SK-N-SH (cell line): ENCODE results near the gene DOP1B. TPM values are rescaled to one million over a fixed set of nuclear protein-coding genes. Genes with fewer than 3 reads are reported as not detected.

Source experiments
- CTCF ChIA-PET: fragments of 300-600, 350-600 bp; formaldehyde crosslinking; extraction: SDS; loops from one replicate; lab custom pipeline; 2021; lab: Yijun Ruan, JAX
- POLR2A ChIA-PET: fragments of 350-600 bp; sonication (Branson Sonifier 250); formaldehyde crosslinking; extraction: SDS; loops from one replicate; lab custom pipeline; 2020; ENCODE audit warnings: antibody characterized with exemption, inconsistent platforms; lab: Yijun Ruan, JAX
- DNase-seq: peaks from one replicate; pipeline ENCODE4 v3.0.0; 2012
- H2AFZ ChIP-seq: fragments of 200-600 bp; sonication (generic); 2 replicates; pipeline ENCODE4 v1.8.1; 2016; ENCODE audit warnings: antibody characterized with exemption, mild to moderate bottlenecking, low read depth
- H3F3A ChIP-seq: fragments of 200-600 bp; sonication (generic); replicated peaks from 2 replicates; pipeline ENCODE3; 2016; ENCODE audit warnings: antibody characterized with exemption, mild to moderate bottlenecking; ENCODE audit not compliant: insufficient read depth
- H3K27ac ChIP-seq, 2 experiments: fragments of 200-500 bp in 1 of 2; fragments of 200-600 bp in 1 of 2; sonication (Bioruptor generic) in 1 of 2; sonication (generic), shearing (Covaris generic) in 1 of 2; 2 replicates each; pipeline versions ENCODE4 v1.5.1 to v1.6.1; 2014 to 2016; ENCODE audit warnings: low read depth in 2 of 2, inconsistent platforms in 1 of 2, low read length in 1 of 2, mild to moderate bottlenecking in 1 of 2, mixed read lengths in 1 of 2
- H3K27me3 ChIP-seq: fragments of 200-600 bp; sonication (generic), shearing (Covaris generic); 2 replicates; pipeline ENCODE4 v1.6.1; 2016; ENCODE audit warnings: mixed run types; ENCODE audit not compliant: insufficient read depth
- H3K36me3 ChIP-seq, 2 experiments: fragments of 200-500 bp in 1 of 2; fragments of 200-600 bp in 1 of 2; sonication (Bioruptor generic) in 1 of 2; sonication (generic) in 1 of 2; replicated peaks in 1 of 2; 2 replicates each; pipeline versions ENCODE3 to v1.5.1; 2014 to 2016; ENCODE audit warnings: low read length in 1 of 2, mild to moderate bottlenecking in 1 of 2; ENCODE audit not compliant: insufficient read depth in 2 of 2, control insufficient read depth in 1 of 2
- H3K4me1 ChIP-seq, 2 experiments: fragments of 200-500 bp in 1 of 2; fragments of 200-600 bp in 1 of 2; sonication (Bioruptor generic) in 1 of 2; sonication (generic), shearing (Covaris generic) in 1 of 2; 2 replicates each; pipeline versions ENCODE4 v1.5.1 to v1.6.1; 2014 to 2016; ENCODE audit warnings: low read depth in 1 of 2, low read length in 1 of 2, mixed run types in 1 of 2; ENCODE audit not compliant: insufficient read depth in 2 of 2, control insufficient read depth in 1 of 2
- H3K4me2 ChIP-seq: fragments of 200-600 bp; sonication (generic), shearing (Covaris generic); 2 replicates; pipeline ENCODE4 v1.6.1; 2017; ENCODE audit warnings: mixed run types
- H3K4me3 ChIP-seq, 2 experiments: fragments of 200-500 bp in 1 of 2; fragments of 200-600 bp in 1 of 2; sonication (Bioruptor generic) in 1 of 2; sonication (generic), shearing (Covaris generic) in 1 of 2; 2 replicates each; pipeline versions ENCODE4 v1.5.1 to v1.8.1; 2014 to 2016; ENCODE audit warnings: low read depth in 2 of 2, inconsistent platforms in 1 of 2, low read length in 1 of 2, mild to moderate bottlenecking in 1 of 2, mixed read lengths in 1 of 2, moderate library complexity in 1 of 2
- H3K79me2 ChIP-seq: fragments of 200-600 bp; sonication (generic); 2 replicates; pipeline ENCODE4 v1.8.1; 2017; ENCODE audit warnings: mild to moderate bottlenecking; ENCODE audit not compliant: insufficient read depth
- H3K9ac ChIP-seq: fragments of 200-600 bp; sonication (generic); 2 replicates; pipeline ENCODE4 v1.6.1; 2017; ENCODE audit warnings: mixed run types
- H3K9me2 ChIP-seq: fragments of 200-600 bp; sonication (generic); 2 replicates; pipeline ENCODE4 v1.6.1; 2017; ENCODE audit warnings: mixed run types
- H3K9me3 ChIP-seq: fragments of 200-600 bp; sonication (generic); 2 replicates; pipeline ENCODE4 v1.6.1; 2017; ENCODE audit warnings: mixed run types, mild to moderate bottlenecking, moderate library complexity
- H4K20me1 ChIP-seq: fragments of 200-600 bp; sonication (generic); 2 replicates; pipeline ENCODE4 v1.6.1; 2017; ENCODE audit warnings: mild to moderate bottlenecking, mixed run types; ENCODE audit not compliant: insufficient read depth
- CTCF ChIP-seq: fragments of 200-600 bp; sonication (generic); IDR thresholded peaks from 2 replicates; pipeline ENCODE4 v1.6.1; 2017; ENCODE audit warnings: antibody characterized with exemption, mild to moderate bottlenecking, moderate library complexity
- GATA2 ChIP-seq: sonication (generic); formaldehyde crosslinking; IDR thresholded peaks from 2 replicates; pipeline ENCODE4 v1.5.0; 2020; ENCODE audit warnings: mild to moderate bottlenecking, missing genetic modification reagents
- IRF3 ChIP-seq: fragments of 150-350 bp; IDR thresholded peaks from 2 replicates; pipeline ENCODE4 v1.6.1; 2016; ENCODE audit warnings: mild to moderate bottlenecking, low read depth, low read length
- JUND ChIP-seq: IDR thresholded peaks from 2 replicates; pipeline ENCODE4 v1.4.0; 2012
- MXI1 ChIP-seq: IDR thresholded peaks from 2 replicates; pipeline ENCODE4 v1.6.1; 2012; ENCODE audit warnings: mild to moderate bottlenecking, low read depth, low read length, improper control_type of control experiment
- PBX3 ChIP-seq: IDR thresholded peaks from 2 replicates; pipeline ENCODE4; 2012
- RCOR1 ChIP-seq: fragments of 150-350 bp; IDR thresholded peaks from 2 replicates; pipeline ENCODE4 v1.6.1; 2017; ENCODE audit warnings: antibody characterized with exemption, low read length
- REST ChIP-seq: IDR thresholded peaks from 2 replicates; pipeline ENCODE4 v1.6.1; 2012; ENCODE audit warnings: mild to moderate bottlenecking, low read depth, low read length, moderate library complexity
- SIN3A ChIP-seq: IDR thresholded peaks from 2 replicates; pipeline ENCODE4 v1.6.1; 2012; ENCODE audit warnings: low read depth, mild to moderate bottlenecking, low read length, moderate library complexity, borderline replicate concordance
- SMC3 ChIP-seq: IDR thresholded peaks from 2 replicates; pipeline ENCODE4 v1.6.1; 2012; ENCODE audit warnings: low read depth, low read length, improper control_type of control experiment
- TEAD4 ChIP-seq: IDR thresholded peaks from 2 replicates; pipeline ENCODE4 v1.4.0; 2012; ENCODE audit warnings: mild to moderate bottlenecking, borderline replicate concordance; ENCODE audit not compliant: insufficient read depth
- USF1 ChIP-seq: IDR thresholded peaks from 2 replicates; pipeline ENCODE4 v1.4.0; 2012; ENCODE audit warnings: low read depth, borderline replicate concordance
- YY1 ChIP-seq: IDR thresholded peaks from 2 replicates; pipeline ENCODE4 v1.4.0; 2012; ENCODE audit warnings: low read depth, mild to moderate bottlenecking
- ZBTB33 ChIP-seq: IDR thresholded peaks from 2 replicates; pipeline ENCODE4 v1.4.0; 2012; ENCODE audit warnings: low read depth, borderline replicate concordance
- WGBS: methylation state at CpG from one replicate; pipeline ENCODE4 v1.1.6; 2017; ENCODE audit warnings: low lambda C conversion rate; 5-methylcytosine and 5-hydroxymethylcytosine counted together
- polyA plus RNA-seq, 3 experiments: library from polyadenylated mRNA; depleted of rRNA; stranded (reverse); fragments of >200 nt; gene quantifications; 2 replicates each; pipeline ENCODE4 v1.2.3, GENCODE V29; 2012

Gene DOP1B
- polyA plus RNA-seq, 1 of the 3 experiments (the other 2 are of a cell fraction) = 4.9 TPM

GRCh38 chr21:36178349-36178748, 21.7 kb downstream of the DOP1B start:
- TF ChIP-seq CTCF (no peak), ZBTB33 (no peak), IRF3 (no peak), GATA2 (CRISPR knock-in tag) (no peak), USF1 (no peak), SMC3 (no peak), JUND (no peak), MXI1 (no peak), TEAD4 (no peak), YY1 (no peak)
- no peak for DNase-seq
- no peak overlapping the region for H3K4me2 ChIP-seq
- 96% methylated on average over 2 of the region's 2 CpGs for WGBS
- H3K4me3 ChIP-seq = no peak overlapping the region
- no peaks in the 10 kb centered on the region for H3K27me3 ChIP-seq
- ChIA-PET CTCF (interaction anchor here (2.1 kb wide), 1 partner anchor 8 kb away, joined by 4 read pairs; no protein-coding TSS in a partner anchor), POLR2A (no interaction called here)
- H3F3A ChIP-seq = no peaks in the 10 kb centered on the region
- H3K9ac ChIP-seq = no peak overlapping the region
- no peaks in the 10 kb centered on the region for H3K36me3 ChIP-seq
- H3K27ac ChIP-seq = no peak overlapping the region
- no peak overlapping the region for H2AFZ ChIP-seq
- no peaks in the 10 kb centered on the region for H3K9me3 ChIP-seq
- H3K9me2 ChIP-seq = no peaks in the 10 kb centered on the region
- no peaks in the 10 kb centered on the region; a peak in 1 of 4 replicates for H3K4me1 ChIP-seq
- H4K20me1 ChIP-seq = no peaks in the 10 kb centered on the region
- no peaks in the 10 kb centered on the region for H3K79me2 ChIP-seq

- ChIA-PET CTCF (interaction anchor here (2.1 kb wide), 1 partner anchor 8 kb away, joined by 4 read pairs; no protein-coding TSS in a partner anchor), POLR2A (no interaction called here)
- no peak for DNase-seq
Measured at GRCh38 chr21:36179145-36179544, 22.5 kb downstream of the DOP1B start.

More at GRCh38 chr21:36179145-36179544, 22.5 kb downstream of the DOP1B start:
- H2AFZ ChIP-seq = no peak overlapping the region
- no peak for TF ChIP-seq SIN3A
- no peak for TF ChIP-seq RCOR1
- no peak for TF ChIP-seq PBX3
- TF ChIP-seq REST = no peak
- no peaks in the 10 kb centered on the region; a peak in 1 of 4 replicates for H3K4me1 ChIP-seq
- H3K9ac ChIP-seq = no peak overlapping the region
- no peak overlapping the region for H3K4me2 ChIP-seq
- no peak overlapping the region for H3K4me3 ChIP-seq
- H3K79me2 ChIP-seq = no peaks in the 10 kb centered on the region
- no peaks in the 10 kb centered on the region for H3K9me3 ChIP-seq
- H3K9me2 ChIP-seq = no peaks in the 10 kb centered on the region
- H3K36me3 ChIP-seq = no peaks in the 10 kb centered on the region
- no peak overlapping the region for H3K27ac ChIP-seq
- no peaks in the 10 kb centered on the region for H3F3A ChIP-seq
- no peaks in the 10 kb centered on the region for H4K20me1 ChIP-seq
- no peaks in the 10 kb centered on the region for H3K27me3 ChIP-seq
